ENCODE measurements around the gene PSMD6.

Gene PSMD6

GRCh38 chr3:64064804-64065203 is 41.5 kb upstream of the PSMD6 start:
- no peak for TF ChIP-seq CTCF (IDR thresholded peaks at IDR 0.05; ENCODE audit: poor library complexity, severe bottlenecking)
- H3K9me3 ChIP-seq (ENCODE audit: severe bottlenecking): no peaks in the 10 kb centered on the region
- no peaks in the 10 kb centered on the region for H3K27me3 ChIP-seq (ENCODE audit: insufficient read depth, poor library complexity, severe bottlenecking)
- no peak overlapping the region for H3K27ac ChIP-seq (ENCODE audit: poor library complexity, severe bottlenecking)
- H3K4me3 ChIP-seq (ENCODE audit: severe bottlenecking): no peak overlapping the region
- no peaks in the 10 kb centered on the region for H3K36me3 ChIP-seq (ENCODE audit: low read depth)
- no peak for ATAC-seq (ENCODE audit: low read depth)
- no peaks in the 10 kb centered on the region for H3K4me1 ChIP-seq (ENCODE audit: insufficient read depth, poor library complexity, severe bottlenecking)
- DNase-seq (ENCODE audit: low spot score): no peak

GRCh38 chr3:64063983-64064438 is 40.7 kb upstream of the PSMD6 start:
- Histone ChIP-seq H3K36me3 (ENCODE audit: low read depth) (no peaks in the 10 kb centered on the region), H3K4me1 (ENCODE audit: insufficient read depth, poor library complexity, severe bottlenecking) (no peaks in the 10 kb centered on the region), H3K27me3 (ENCODE audit: insufficient read depth, poor library complexity, severe bottlenecking) (no peaks in the 10 kb centered on the region), H3K4me3 (ENCODE audit: severe bottlenecking) (no peak overlapping the region), H3K27ac (ENCODE audit: poor library complexity, severe bottlenecking) (no peak overlapping the region), H3K9me3 (ENCODE audit: severe bottlenecking) (no peaks in the 10 kb centered on the region)
- TF ChIP-seq CTCF (IDR thresholded peaks at IDR 0.05; ENCODE audit: poor library complexity, severe bottlenecking): no peak
- no peak for ATAC-seq (ENCODE audit: low read depth)
- no peak for DNase-seq (ENCODE audit: low spot score)

GRCh38 chr3:64063207-64063982 is 40.1 kb upstream of the PSMD6 start:
- Histone ChIP-seq H3K36me3 (ENCODE audit: low read depth) (no peaks in the 10 kb centered on the region), H3K27ac (ENCODE audit: poor library complexity, severe bottlenecking) (no peak overlapping the region), H3K9me3 (ENCODE audit: severe bottlenecking) (no peaks in the 10 kb centered on the region), H3K27me3 (ENCODE audit: insufficient read depth, poor library complexity, severe bottlenecking) (no peaks in the 10 kb centered on the region), H3K4me3 (ENCODE audit: severe bottlenecking) (no peak overlapping the region), H3K4me1 (ENCODE audit: insufficient read depth, poor library complexity, severe bottlenecking) (no peaks in the 10 kb centered on the region)
- no peak for ATAC-seq (ENCODE audit: low read depth)
- no peak for TF ChIP-seq CTCF (IDR thresholded peaks at IDR 0.05; ENCODE audit: poor library complexity, severe bottlenecking)
- DNase-seq (ENCODE audit: low spot score): no peak

GRCh38 chr3:64061628-64062027 is 38.3 kb upstream of the PSMD6 start:
- H3K27ac ChIP-seq (ENCODE audit: poor library complexity, severe bottlenecking): no peak overlapping the region
- H3K4me3 ChIP-seq (ENCODE audit: severe bottlenecking): no peak overlapping the region
- TF ChIP-seq CTCF (IDR thresholded peaks at IDR 0.05; ENCODE audit: poor library complexity, severe bottlenecking): no peak
- DNase-seq (ENCODE audit: low spot score) (no peak), ATAC-seq (ENCODE audit: low read depth) (no peak)
- H3K4me1 ChIP-seq (ENCODE audit: insufficient read depth, poor library complexity, severe bottlenecking): no peaks in the 10 kb centered on the region
- no peaks in the 10 kb centered on the region for H3K9me3 ChIP-seq (ENCODE audit: severe bottlenecking)
- no peaks in the 10 kb centered on the region for H3K36me3 ChIP-seq (ENCODE audit: low read depth)
- H3K27me3 ChIP-seq (ENCODE audit: insufficient read depth, poor library complexity, severe bottlenecking): no peaks in the 10 kb centered on the region

- Histone ChIP-seq H3K36me3 (ENCODE audit: low read depth) (no peaks in the 10 kb centered on the region), H3K27ac (ENCODE audit: poor library complexity, severe bottlenecking) (no peak overlapping the region), H3K27me3 (ENCODE audit: insufficient read depth, poor library complexity, severe bottlenecking) (no peaks in the 10 kb centered on the region), H3K4me1 (ENCODE audit: insufficient read depth, poor library complexity, severe bottlenecking) (no peaks in the 10 kb centered on the region), H3K4me3 (ENCODE audit: severe bottlenecking) (no peak overlapping the region), H3K9me3 (ENCODE audit: severe bottlenecking) (no peaks in the 10 kb centered on the region)
- ATAC-seq (ENCODE audit: low read depth) (no peak), DNase-seq (ENCODE audit: low spot score) (no peak)
- no peak for TF ChIP-seq CTCF (IDR thresholded peaks at IDR 0.05; ENCODE audit: poor library complexity, severe bottlenecking)
Measured at GRCh38 chr3:64059484-64060175, 36.3 kb upstream of the PSMD6 start.
